Caco-2 (cell line): Measurements from ENCODE around the gene NOL8. TPM values are rescaled to one million over a fixed set of nuclear protein-coding genes. Genes with fewer than 3 reads are reported as not detected.
A peak's percentile ranks its signal among the peaks of the same experiment; 100 is the strongest.

Source experiments
- Bru-seq: library from RNA; stranded (reverse); fragments of 400-500 nt; gene quantifications from one replicate; lab custom pipeline; 2021; lab: Mats Ljungman, UMichigan
- BruChase-seq, 2 experiments: library from RNA; stranded (reverse); fragments of 400-500 nt; gene quantifications; one replicate each; lab custom pipeline; 2021; lab: Mats Ljungman, UMichigan
- BruUV-seq: library from RNA; stranded (reverse); fragments of 400-500 nt; replicated peaks from 2 replicates; lab custom pipeline; 2021; lab: Mats Ljungman, UMichigan
- CTCF ChIA-PET: fragments of 300-600 bp; sonication (Branson Sonifier 250); formaldehyde crosslinking; loops from one replicate; lab custom pipeline; 2022; ENCODE audit warnings: antibody characterized with exemption; lab: Charles Lee
- POLR2A ChIA-PET: fragments of 300-600 bp; sonication (Branson Sonifier 250); formaldehyde crosslinking; loops from one replicate; lab custom pipeline; 2022; ENCODE audit warnings: antibody characterized with exemption; lab: Charles Lee
- DNase-seq, 2 experiments: peaks; one replicate each; pipeline versions ENCODE4 v3.0.0 to v3.0.0-alpha.2; 2020 to 2022
- H3K27me3 ChIP-seq: replicated peaks from 2 replicates; pipeline ENCODE4 v1.6.0; 2011; ENCODE audit warnings: low read length; ENCODE audit not compliant: control insufficient read depth, insufficient read depth
- H3K36me3 ChIP-seq: 2 replicates; pipeline ENCODE4 v1.5.1; 2011; ENCODE audit warnings: low read length; ENCODE audit not compliant: control insufficient read depth, insufficient read depth
- H3K4me1 ChIP-seq: fragments of 250-450 bp; sonication (Bioruptor Pico); 2 replicates; pipeline ENCODE4 v1.5.1; 2020; ENCODE audit warnings: mild to moderate bottlenecking
- H3K4me3 ChIP-seq: 2 replicates; pipeline ENCODE4 v1.5.1; 2011; ENCODE audit warnings: low read depth, mild to moderate bottlenecking, control low read depth, low read length
- H3K9me3 ChIP-seq: fragments of 250-450 bp; sonication (Bioruptor Pico); 2 replicates; pipeline ENCODE4 v1.5.1; 2020; ENCODE audit warnings: mild to moderate bottlenecking, moderate library complexity
- H3K27ac Mint-ChIP-seq: one replicate; pipeline ENCODE4 v1.8.0; 2022; ENCODE audit warnings: mixed read lengths; ENCODE audit not compliant: unreplicated experiment
- H3K27me3 Mint-ChIP-seq: one replicate; pipeline ENCODE4 v1.8.0; 2022; ENCODE audit warnings: mixed read lengths; ENCODE audit not compliant: insufficient read depth, unreplicated experiment
- H3K36me3 Mint-ChIP-seq: one replicate; pipeline ENCODE4 v1.8.0; 2022; ENCODE audit warnings: mild to moderate bottlenecking, mixed read lengths; ENCODE audit not compliant: insufficient read depth, unreplicated experiment
- H3K4me1 Mint-ChIP-seq: one replicate; pipeline ENCODE4 v1.8.0; 2022; ENCODE audit warnings: low read depth, mixed read lengths; ENCODE audit not compliant: unreplicated experiment
- H3K4me3 Mint-ChIP-seq: one replicate; pipeline ENCODE4 v1.8.0; 2022; ENCODE audit warnings: mild to moderate bottlenecking, moderate library complexity, mixed read lengths; ENCODE audit not compliant: unreplicated experiment
- H3K9me3 Mint-ChIP-seq: one replicate; pipeline ENCODE4 v1.8.0; 2022; ENCODE audit warnings: mixed read lengths; ENCODE audit not compliant: unreplicated experiment
- intact Hi-C: fragments of 100-400 bp; cut with micrococcal nuclease; formaldehyde crosslinking; loops from one replicate; pipeline ENCODE4 v1.10.0; 2022; ENCODE audit not compliant: unreplicated experiment
- long read RNA-seq: library from polyadenylated mRNA; stranded (forward); transcript quantifications from one replicate; pipeline ENCODE4 v2.0.0, GENCODE V29; 2022
- total RNA-seq: library from RNA; stranded (reverse); gene quantifications from 2 replicates; pipeline ENCODE4 v1.2.3, GENCODE V29; 2022
- TF ChIP-seq, protein P1 (sequence below), 2 experiments: fragments of 200-600 bp in 1 of 2; IDR thresholded peaks; 1 replicate in 1 of 2; 2 replicates in 1 of 2; pipeline versions ENCODE4 v1.5.1 to v1.8.0; 2011 to 2022; ENCODE audit warnings: antibody characterized with exemption in 1 of 2, control low read depth in 1 of 2, inconsistent platforms in 1 of 2, low read depth in 1 of 2, low read length in 1 of 2, mild to moderate bottlenecking in 1 of 2, moderate library complexity in 1 of 2; ENCODE audit not compliant: insufficient read depth in 1 of 2, severe bottlenecking in 1 of 2, unreplicated experiment in 1 of 2

Gene NOL8
- total RNA-seq: 22.3 and 29.4 TPM in 2 replicates
- percentile 76 among the genes with signal in this experiment for Bru-seq, nascent RNA
- BruChase-seq, experiment 1, labeled RNA remaining after a 2-hour chase: percentile 82 among the genes with signal in this experiment
- BruChase-seq, experiment 2, labeled RNA remaining after a 6-hour chase: percentile 78 among the genes with signal in this experiment
- long read RNA-seq, full-length matches to known transcripts: 12 of 29 reads
- long read RNA-seq, partial matches to known transcripts: 2 of 29 reads
- long read RNA-seq, other reads (novel, unspliced or antisense): 15 of 29 reads

DNA sequence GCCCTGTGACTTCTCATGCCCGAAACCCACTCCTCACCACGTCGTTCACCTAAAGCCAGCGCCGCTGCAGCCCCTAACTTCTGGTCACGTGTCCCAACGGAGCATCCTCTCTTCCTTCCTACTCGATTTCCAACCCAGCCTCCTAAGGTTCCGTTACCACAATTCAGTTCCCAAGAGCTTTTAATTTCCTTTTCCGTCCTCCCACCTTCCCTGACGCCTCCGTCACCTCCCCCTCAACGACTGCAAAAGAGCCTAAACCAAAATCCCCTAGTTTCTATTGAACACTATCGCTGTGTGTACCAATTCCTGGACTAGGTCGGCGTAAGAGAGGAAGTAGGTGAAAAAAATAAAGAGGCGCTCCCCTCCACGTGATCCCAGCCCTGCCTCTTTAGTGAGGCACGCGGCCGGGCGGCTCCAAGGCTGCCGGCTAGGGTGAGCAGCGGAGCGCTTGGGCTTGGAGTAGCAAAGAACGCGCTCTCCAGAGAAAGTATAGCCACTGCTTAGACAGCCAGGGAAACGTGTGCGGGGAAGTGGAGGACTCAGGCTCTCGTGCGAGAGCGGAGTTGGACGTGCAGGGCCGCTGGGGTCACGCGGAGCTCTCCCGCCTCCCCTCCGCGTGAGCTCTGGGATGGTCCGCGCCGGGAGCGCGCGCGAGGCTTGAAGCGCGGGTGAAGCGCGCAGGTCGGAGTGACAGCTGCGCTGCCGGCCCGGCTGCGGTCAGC is at the start of gene NOL8, which contains the start of gene CENPP:
TSS of gene NOL8 (minus strand) at position 82 of the 722 bp plus-strand sequence. CDS start 1,189 bp downstream, outside the sequence.
TSS of gene CENPP (plus strand) at position 685 of the 722 bp plus-strand sequence.
- POLR2A ChIA-PET: interaction anchor here (0.6 to 1.4 kb wide), 4 partner anchors 8 to 345 kb away, joined by 3 to 8 read pairs (median 3); partner anchors contain the start of gene IPPK
- peak within 1 kb of the TSS; percentile 98 for H3K27ac Mint-ChIP-seq
- CTCF ChIA-PET: interaction anchor here (0.7 kb wide), 1 partner anchor 177 kb away, joined by 4 read pairs; no protein-coding TSS in a partner anchor

GRCh38 chr9:92373167-92373566 is 48.0 kb upstream of the NOL8 start:
- POLR2A ChIA-PET: no interaction called here
- Mint-ChIP-seq H3K27ac (no peak overlapping the region), H3K36me3 (no peaks in the 10 kb centered on the region), H3K9me3 (peaks cover 15% of the 10 kb centered on the region), H3K4me1 (peaks cover 17% of the 10 kb centered on the region), H3K4me3 (no peak overlapping the region), H3K27me3 (no peaks in the 10 kb centered on the region)
- Histone ChIP-seq H3K27me3 (no peaks in the 10 kb centered on the region), H3K9me3 (no peaks in the 10 kb centered on the region), H3K4me3 (no peak overlapping the region), H3K36me3 (no peaks in the 10 kb centered on the region), H3K4me1 (peaks cover 6% of the 10 kb centered on the region; the same call in 1 of the 2 replicates)
- CTCF ChIA-PET: no interaction called here
- no peak for DNase-seq
- intact Hi-C loops: no loop called here
- TF ChIP-seq, protein P1, sequence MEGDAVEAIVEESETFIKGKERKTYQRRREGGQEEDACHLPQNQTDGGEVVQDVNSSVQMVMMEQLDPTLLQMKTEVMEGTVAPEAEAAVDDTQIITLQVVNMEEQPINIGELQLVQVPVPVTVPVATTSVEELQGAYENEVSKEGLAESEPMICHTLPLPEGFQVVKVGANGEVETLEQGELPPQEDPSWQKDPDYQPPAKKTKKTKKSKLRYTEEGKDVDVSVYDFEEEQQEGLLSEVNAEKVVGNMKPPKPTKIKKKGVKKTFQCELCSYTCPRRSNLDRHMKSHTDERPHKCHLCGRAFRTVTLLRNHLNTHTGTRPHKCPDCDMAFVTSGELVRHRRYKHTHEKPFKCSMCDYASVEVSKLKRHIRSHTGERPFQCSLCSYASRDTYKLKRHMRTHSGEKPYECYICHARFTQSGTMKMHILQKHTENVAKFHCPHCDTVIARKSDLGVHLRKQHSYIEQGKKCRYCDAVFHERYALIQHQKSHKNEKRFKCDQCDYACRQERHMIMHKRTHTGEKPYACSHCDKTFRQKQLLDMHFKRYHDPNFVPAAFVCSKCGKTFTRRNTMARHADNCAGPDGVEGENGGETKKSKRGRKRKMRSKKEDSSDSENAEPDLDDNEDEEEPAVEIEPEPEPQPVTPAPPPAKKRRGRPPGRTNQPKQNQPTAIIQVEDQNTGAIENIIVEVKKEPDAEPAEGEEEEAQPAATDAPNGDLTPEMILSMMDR (IDR thresholded peaks at IDR 0.05; ENCODE audit: insufficient read depth in 1 of 2, low read depth in 1 of 2, low read length in 1 of 2, severe bottlenecking in 1 of 2, unreplicated experiment in 1 of 2): no peak
- no TSS peak for BruUV-seq

More for the DNA sequence above, at the start of gene NOL8, which contains the start of gene CENPP:
- Mint-ChIP-seq H3K4me3 (peak within 1 kb of the TSS; percentile 96), H3K4me1 (peaks cover 6% of the 10 kb centered on the region), H3K9me3 (no peaks in the 10 kb centered on the region), H3K36me3 (peaks cover 11% of the 10 kb centered on the region), H3K27me3 (no peaks in the 10 kb centered on the region)
- Histone ChIP-seq H3K9me3 (no peaks in the 10 kb centered on the region), H3K36me3 (no peaks in the 10 kb centered on the region), H3K4me3 (peak within 1 kb of the TSS; percentile 93), H3K27me3 (no peaks in the 10 kb centered on the region), H3K4me1 (no peaks in the 10 kb centered on the region)
- no TSS peak for BruUV-seq
- TF ChIP-seq, protein P1 (IDR thresholded peaks at IDR 0.05; ENCODE audit: insufficient read depth in 1 of 2, low read depth in 1 of 2, low read length in 1 of 2, severe bottlenecking in 1 of 2, unreplicated experiment in 1 of 2): no peak
- DNase-seq: peak; percentile 80
- intact Hi-C loops: loop anchor here (5.0 kb wide), 1 partner anchor 307 kb away; no protein-coding TSS in a partner anchor

- no peak overlapping the region for H3K4me3 ChIP-seq
- no peak overlapping the region for H3K27ac Mint-ChIP-seq
- peaks cover 8% of the 10 kb centered on the region for H3K9me3 Mint-ChIP-seq
- ChIA-PET POLR2A (no interaction called here), CTCF (no interaction called here)
- H3K27me3 ChIP-seq: no peaks in the 10 kb centered on the region
- intact Hi-C loops: no loop called here
- H3K4me3 Mint-ChIP-seq: no peak overlapping the region
- no peaks in the 10 kb centered on the region for H3K9me3 ChIP-seq
- no peaks in the 10 kb centered on the region for H3K4me1 Mint-ChIP-seq
- no peaks in the 10 kb centered on the region for H3K4me1 ChIP-seq
- no peaks in the 10 kb centered on the region for H3K27me3 Mint-ChIP-seq
- H3K36me3 ChIP-seq: no peaks in the 10 kb centered on the region
- no TSS peak for BruUV-seq
- no peaks in the 10 kb centered on the region for H3K36me3 Mint-ChIP-seq
- DNase-seq: no peak
- TF ChIP-seq, protein P1 (IDR thresholded peaks at IDR 0.05; ENCODE audit: insufficient read depth in 1 of 2, low read depth in 1 of 2, low read length in 1 of 2, severe bottlenecking in 1 of 2, unreplicated experiment in 1 of 2): no peak
Measured at GRCh38 chr9:92369075-92369474, 43.9 kb upstream of the NOL8 start.
